Transverse colon (tissue), 4 donors: ENCODE results near the gene ACTL6A. TPM values are rescaled to one million over a fixed set of nuclear protein-coding genes. Genes with fewer than 3 reads are reported as not detected.

ENCODE experiments used
- DNase-seq: peaks from one replicate; pipeline ENCODE4 v3.0.0-alpha.2; 2019
- H3K27ac ChIP-seq, 4 donors: fragments of 200-600 bp; sonication (generic); 2 replicates each; pipeline ENCODE4 v1.5.1; 2016 to 2018; ENCODE audit warnings: inconsistent platforms in 4 of 4
- H3K27me3 ChIP-seq: fragments of 200-600 bp; sonication (generic); 2 replicates; pipeline ENCODE4 v1.5.1; 2017; ENCODE audit warnings: inconsistent platforms
- H3K36me3 ChIP-seq, 4 donors: fragments of 200-600 bp; sonication (generic); 2 replicates each; pipeline ENCODE4 v1.5.1; 2017 to 2019; ENCODE audit warnings: inconsistent platforms in 4 of 4
- H3K4me1 ChIP-seq, 4 donors: fragments of 200-600 bp; sonication (generic); 2 replicates each; pipeline ENCODE4 v1.5.1; 2017 to 2020; ENCODE audit warnings: inconsistent platforms in 4 of 4
- H3K4me3 ChIP-seq, 4 donors: fragments of 200-600 bp; sonication (generic); 1 replicate in 1 of 4; 2 replicates in 3 of 4; pipeline versions ENCODE4 v1.5.1 to v1.6.1; 2017 to 2019; ENCODE audit warnings: inconsistent platforms in 4 of 4
- H3K9me3 ChIP-seq, 2 donors: fragments of 200-600 bp; sonication (generic); 2 replicates each; pipeline ENCODE4 v1.5.1; 2017 to 2019; ENCODE audit warnings: inconsistent platforms in 2 of 2
- EP300 ChIP-seq: sonication (generic); formaldehyde crosslinking; IDR thresholded peaks from one replicate; pipeline ENCODE4 v1.6.1; 2017; ENCODE audit warnings: antibody characterized with exemption, low read depth
- POLR2A ChIP-seq: fragments of 450-650 bp; IDR thresholded peaks from one replicate; pipeline ENCODE4 v1.6.1; 2016; ENCODE audit warnings: antibody characterized with exemption, mild to moderate bottlenecking, moderate library complexity
- POLR2AphosphoS5 ChIP-seq, 3 donors: sonication (generic); formaldehyde crosslinking; IDR thresholded peaks; one replicate each; pipeline ENCODE4 v1.6.1; 2016; ENCODE audit warnings: antibody characterized with exemption in 3 of 3
- WGBS, 2 donors: methylation state at CpG; one replicate each; pipeline ENCODE4 v1.1.5; 2018; ENCODE audit warnings: low coverage in 1 of 2; 5-methylcytosine and 5-hydroxymethylcytosine counted together
- in situ Hi-C, 4 donors: fragments of 200-750 bp; cut with MboI; loops; one replicate each; pipeline versions ENCODE4 v1.15.0 to v1.15.1; 2017; ENCODE audit warnings: low sequenced_read_pairs in 3 of 4, low pct_ligation_motif_present in 1 of 4, low pct_unique_long_range_greater_than_20kb in 1 of 4
- intact Hi-C: fragments of 100-400 bp; cut with DNase I; formaldehyde crosslinking; loops from one replicate; pipeline ENCODE4 v1.15.1; 2023; ENCODE audit warnings: low total_unique reads
- total RNA-seq, 4 donors: library from RNA; depleted of rRNA; stranded (reverse); fragments of >200 nt; gene quantifications; one replicate each; pipeline ENCODE4 v1.1.0, GENCODE V29; 2016
- TF ChIP-seq, protein P1 (sequence below), 5 experiments: fragments of 200-600 bp in 3 of 5; fragments of 450-650 bp in 2 of 5; sonication (generic) in 3 of 5; IDR thresholded peaks; 1 replicate in 2 of 5; 2 replicates in 3 of 5; pipeline ENCODE4 v1.5.1; 2016 to 2017; ENCODE audit warnings: antibody characterized with exemption in 5 of 5, inconsistent platforms in 3 of 5, mild to moderate bottlenecking in 2 of 5, moderate library complexity in 1 of 5

The ACTL6A gene
- total RNA-seq, 4 donors from 2014 or later: 1.1 to 47.0 (median 28.4) TPM

DNA sequence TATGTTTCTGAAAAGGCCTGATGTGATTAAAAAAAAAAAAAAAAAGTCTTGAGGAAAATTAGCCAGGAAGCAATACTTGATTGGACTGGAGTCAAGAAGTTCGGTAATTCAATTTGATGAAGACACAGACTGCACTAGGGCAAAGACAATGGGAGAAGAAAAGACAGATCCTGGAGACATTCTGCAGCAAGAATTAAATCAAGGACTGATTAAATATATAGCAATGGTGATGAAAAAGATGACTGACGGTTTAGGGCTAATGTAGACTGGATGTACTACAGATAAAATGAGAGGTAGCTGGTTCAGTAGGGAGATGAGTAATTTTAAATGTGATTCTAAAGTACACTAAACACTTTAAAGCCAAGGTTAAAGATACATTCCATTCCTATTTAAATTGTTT lies 27.9 kb downstream of the ACTL6A start:
- Histone ChIP-seq H3K9me3 (no peaks in the 10 kb centered on the region), H3K36me3 (peaks cover 0 to 83% (median 34%) of the 10 kb centered on the region in 4 donors), H3K4me1 (no peaks in the 10 kb centered on the region), H3K4me3 (no peak overlapping the region), H3K27ac (no peak overlapping the region), H3K27me3 (no peaks in the 10 kb centered on the region)
- in situ Hi-C loops (loop anchor here in 1 of 4 donors (25.0 kb wide), 1 partner anchor 228 kb away; no protein-coding TSS in a partner anchor), intact Hi-C loops (no loop called here)
- 84% methylated on average over 2 of the region's 2 CpGs for WGBS, 2 donors
- TF ChIP-seq, protein P1, sequence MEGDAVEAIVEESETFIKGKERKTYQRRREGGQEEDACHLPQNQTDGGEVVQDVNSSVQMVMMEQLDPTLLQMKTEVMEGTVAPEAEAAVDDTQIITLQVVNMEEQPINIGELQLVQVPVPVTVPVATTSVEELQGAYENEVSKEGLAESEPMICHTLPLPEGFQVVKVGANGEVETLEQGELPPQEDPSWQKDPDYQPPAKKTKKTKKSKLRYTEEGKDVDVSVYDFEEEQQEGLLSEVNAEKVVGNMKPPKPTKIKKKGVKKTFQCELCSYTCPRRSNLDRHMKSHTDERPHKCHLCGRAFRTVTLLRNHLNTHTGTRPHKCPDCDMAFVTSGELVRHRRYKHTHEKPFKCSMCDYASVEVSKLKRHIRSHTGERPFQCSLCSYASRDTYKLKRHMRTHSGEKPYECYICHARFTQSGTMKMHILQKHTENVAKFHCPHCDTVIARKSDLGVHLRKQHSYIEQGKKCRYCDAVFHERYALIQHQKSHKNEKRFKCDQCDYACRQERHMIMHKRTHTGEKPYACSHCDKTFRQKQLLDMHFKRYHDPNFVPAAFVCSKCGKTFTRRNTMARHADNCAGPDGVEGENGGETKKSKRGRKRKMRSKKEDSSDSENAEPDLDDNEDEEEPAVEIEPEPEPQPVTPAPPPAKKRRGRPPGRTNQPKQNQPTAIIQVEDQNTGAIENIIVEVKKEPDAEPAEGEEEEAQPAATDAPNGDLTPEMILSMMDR (IDR thresholded peaks at IDR 0.05): no peak
- TF ChIP-seq POLR2AphosphoS5 (IDR thresholded peaks at IDR 0.05) (no peak), POLR2A (no peak)
- DNase-seq: no peak

DNA sequence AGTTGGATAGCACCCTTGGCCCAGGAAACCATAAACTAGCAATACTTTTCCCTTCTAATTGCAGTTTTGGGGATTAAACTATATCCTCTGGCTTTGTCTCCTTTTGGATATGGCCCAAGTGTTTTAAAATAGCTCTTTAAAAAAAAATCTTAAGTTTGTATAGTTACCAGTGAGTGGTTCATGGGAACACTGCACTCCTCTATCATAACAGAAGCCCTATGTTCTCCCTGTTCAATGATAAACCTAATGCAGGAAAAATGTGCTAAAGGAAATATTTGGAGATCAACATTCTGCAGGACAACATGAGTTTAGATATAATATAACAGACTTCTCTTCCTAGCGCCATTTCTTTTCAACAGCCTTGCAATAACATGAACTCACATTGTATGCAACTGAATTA lies 28.6 kb downstream of the ACTL6A start:
- intact Hi-C loops (no loop called here), in situ Hi-C loops (loop anchor here in 1 of 4 donors (25.0 kb wide), 1 partner anchor 229 kb away; no protein-coding TSS in a partner anchor)
- Histone ChIP-seq H3K27ac (no peak overlapping the region), H3K4me3 (no peak overlapping the region), H3K27me3 (no peaks in the 10 kb centered on the region), H3K4me1 (no peaks in the 10 kb centered on the region), H3K9me3 (no peaks in the 10 kb centered on the region), H3K36me3 (peaks cover 0 to 81% (median 35%) of the 10 kb centered on the region in 4 donors)
- TF ChIP-seq POLR2AphosphoS5 (IDR thresholded peaks at IDR 0.05) (no peak), EP300 (no peak), POLR2A (no peak)
- TF ChIP-seq, protein P1 (IDR thresholded peaks at IDR 0.05): no peak
- no peak for DNase-seq
- 62 to 80% methylated on average over 1 of the region's 1 CpG for WGBS, 2 donors

DNA sequence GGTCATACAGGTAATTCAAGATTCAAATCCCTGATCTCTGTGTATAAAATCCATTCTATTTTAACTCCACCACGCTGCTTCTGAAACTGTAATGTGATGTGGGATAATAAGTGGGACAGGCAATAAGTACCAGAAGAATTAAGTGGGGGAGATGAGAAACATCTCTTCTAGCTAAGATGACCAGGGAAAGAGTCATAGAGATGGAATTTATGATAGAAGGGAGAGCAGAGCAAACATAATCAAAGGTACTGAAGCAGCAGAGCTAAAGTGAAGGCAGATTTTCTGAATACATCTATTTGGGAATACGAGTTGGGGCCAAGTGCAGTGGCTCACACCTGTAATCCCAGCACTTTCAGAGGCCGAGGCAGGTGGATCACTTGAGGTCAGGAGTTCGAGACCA lies 36.8 kb downstream of the ACTL6A start:
- Histone ChIP-seq H3K4me3 (no peak overlapping the region), H3K36me3 (peaks cover 0 to 59% (median 29%) of the 10 kb centered on the region in 4 donors), H3K9me3 (no peaks in the 10 kb centered on the region)

DNA sequence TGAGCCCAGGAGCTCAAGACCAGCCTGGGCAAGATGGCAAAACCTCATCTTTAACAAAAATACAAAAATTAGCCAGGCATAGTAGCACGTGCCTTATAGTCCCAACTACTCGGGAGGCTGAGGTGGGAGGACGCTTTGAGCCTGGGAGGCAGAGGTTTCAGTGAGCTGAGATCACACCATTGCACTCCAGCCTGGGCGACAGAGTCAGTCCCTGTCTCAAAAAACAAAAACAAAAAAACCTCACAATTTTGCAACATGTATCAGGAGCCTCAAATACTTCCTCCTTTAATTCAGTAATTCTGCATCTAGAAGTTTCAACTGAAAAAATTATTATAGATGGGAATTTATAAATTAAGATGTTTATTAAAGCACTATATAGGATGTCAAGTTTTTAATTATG lies 40.6 kb downstream of the ACTL6A start:
- no peaks in the 10 kb centered on the region for H3K27me3 ChIP-seq
- no peak for DNase-seq
- TF ChIP-seq EP300 (no peak), POLR2A (no peak), POLR2AphosphoS5 (IDR thresholded peaks at IDR 0.05) (no peak)
- TF ChIP-seq, protein P1 (IDR thresholded peaks at IDR 0.05): no peak
- peaks cover 0 to 31% (median 15%) of the 10 kb centered on the region in 4 donors for H3K36me3 ChIP-seq
- peak overlapping the region in 1 of 4 donors; percentile 74 for H3K4me3 ChIP-seq
- H3K9me3 ChIP-seq: no peaks in the 10 kb centered on the region
- intact Hi-C loops (loop anchor here (5.0 kb wide), 1 partner anchor 41 kb away; the partner anchor contains the start of gene ACTL6A), in situ Hi-C loops (no loop called here)
- peak overlapping the region in 1 of 4 donors; percentile 91 for H3K27ac ChIP-seq
- H3K4me1 ChIP-seq: peaks cover 13 to 27% (median 17%) of the 10 kb centered on the region in 4 donors
- 65 to 83% methylated on average over 2 to 4 of the region's 4 CpGs for WGBS, 2 donors

More for the DNA sequence above, 36.8 kb downstream of the ACTL6A start:
- H3K27me3 ChIP-seq: no peaks in the 10 kb centered on the region
- H3K27ac ChIP-seq: no peak overlapping the region
- 90 to 98% methylated on average over 2 to 4 of the region's 4 CpGs for WGBS, 2 donors
- intact Hi-C loops (no loop called here), in situ Hi-C loops (loop anchor here in 1 of 4 donors (25.0 kb wide), 1 partner anchor 237 kb away; no protein-coding TSS in a partner anchor)
- H3K4me1 ChIP-seq: peaks cover 6 to 12% (median 9%) of the 10 kb centered on the region in 4 donors
- DNase-seq: no peak
- TF ChIP-seq POLR2AphosphoS5 (IDR thresholded peaks at IDR 0.05) (no peak), EP300 (no peak), POLR2A (no peak)
- TF ChIP-seq, protein P1 (IDR thresholded peaks at IDR 0.05): no peak
